ENCODE results near the gene LRBA.

- TF ChIP-seq RFX5 (IDR thresholded peaks at IDR 0.05; ENCODE audit: low read depth, low read length), result no peak
- no peak for TF ChIP-seq RCOR1 (IDR thresholded peaks at IDR 0.05; ENCODE audit: insufficient replicate concordance, low read length)
- no peak for TF ChIP-seq CTCF (conservative IDR thresholded peaks at IDR 0.05; ENCODE audit: low read depth, low read length)
These were observed 263.4 kb downstream of the LRBA start for GRCh38 chr4:150751648-150752047.
